HCEC 1CT (cell line): ENCODE results near the gene RUNX2.
"Not testable (repeated sequence)": the region's sequence is repeated elsewhere in the genome, so short reads cannot be mapped to it uniquely, and the experiment has no call there.

Experiments used
- DNase-seq: peaks from one replicate; pipeline ENCODE4 v3.0.0-alpha.2; 2017

RUNX2 gene

DNA sequence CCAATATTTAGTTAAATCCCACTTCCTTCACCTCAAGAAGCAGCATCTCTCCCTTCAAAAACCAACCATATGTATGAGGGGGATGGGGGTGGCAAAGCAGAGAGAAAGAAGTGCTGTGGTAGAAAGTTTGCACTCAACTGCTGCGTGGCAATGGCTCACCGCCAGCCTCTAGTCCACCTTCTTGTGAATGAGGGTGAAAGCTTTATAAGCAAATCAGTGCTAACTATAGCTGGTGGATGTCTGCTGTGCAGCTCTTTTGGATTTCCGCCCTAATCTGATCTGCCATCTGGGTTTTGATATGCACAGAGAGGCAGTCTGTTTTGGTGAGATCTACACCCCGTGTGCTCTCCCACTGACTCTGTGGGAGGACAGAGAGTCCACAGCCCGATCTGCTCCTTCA lies 330.8 kb downstream of the RUNX2 start:
- no peak for DNase-seq

DNA sequence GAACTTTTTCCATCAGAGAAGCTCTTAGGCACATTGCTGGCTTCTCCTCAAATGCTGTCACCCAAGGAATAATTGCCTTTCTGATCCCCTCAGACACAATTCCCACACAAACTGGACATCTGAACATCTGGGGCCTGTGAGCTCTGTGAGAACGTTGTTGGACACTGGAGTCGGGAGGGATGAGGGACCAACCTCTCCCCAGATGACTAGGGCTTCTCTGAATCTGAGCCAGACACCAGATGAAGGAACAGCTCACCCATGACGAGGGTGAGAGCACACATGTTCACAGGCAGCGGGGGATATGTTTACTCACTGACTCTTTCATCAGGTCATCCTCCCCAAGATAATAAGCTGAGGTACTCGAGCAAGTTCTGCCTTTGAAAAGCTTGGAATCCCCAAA lies 333.5 kb downstream of the RUNX2 start:
- DNase-seq, result peak; percentile 68

GRCh38 chr6:45663251-45664221 lies 335.4 kb downstream of the RUNX2 start:
- no peak for DNase-seq

DNA sequence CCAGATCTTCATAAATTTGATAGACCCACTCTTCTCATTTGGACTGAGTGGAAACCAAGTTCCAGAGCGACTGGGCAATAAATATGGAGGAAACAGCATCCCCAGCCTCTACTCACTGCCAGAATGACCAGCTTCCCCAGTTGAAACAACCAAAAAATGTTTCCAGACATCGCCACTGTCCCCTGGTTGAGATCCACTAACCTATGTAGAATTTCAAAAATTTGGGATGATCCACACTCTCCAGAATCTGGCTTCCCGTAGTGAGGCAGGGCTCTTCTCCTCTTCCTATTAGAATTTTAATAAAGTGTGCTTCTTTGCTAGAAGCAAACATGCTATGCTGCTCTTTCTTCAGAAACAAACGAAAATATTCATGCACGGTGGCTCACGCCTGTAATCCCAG lies 336.6 kb downstream of the RUNX2 start:
- no peak for DNase-seq

DNA sequence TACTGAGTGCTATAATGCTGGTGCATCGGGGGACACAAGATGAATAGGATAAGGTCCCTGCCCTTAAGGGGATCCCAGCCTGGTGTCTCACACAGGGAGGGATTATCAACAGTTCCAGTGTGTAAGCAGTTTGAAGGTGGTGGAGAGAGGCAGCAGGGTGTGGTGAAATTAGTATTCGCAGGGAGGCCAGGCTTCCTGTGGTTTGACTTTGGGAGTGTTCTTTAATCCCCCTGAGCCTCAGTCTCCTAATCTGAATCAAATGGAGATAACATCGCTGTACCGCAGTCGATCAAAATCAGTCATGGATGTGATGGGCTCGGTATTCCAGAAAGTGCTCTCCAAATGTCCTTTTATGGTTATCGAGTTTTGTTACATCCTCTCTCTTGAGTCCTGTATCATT lies 337.7 kb downstream of the RUNX2 start:
- no peak for DNase-seq

GRCh38 chr6:45666846-45667245 lies 338.7 kb downstream of the RUNX2 start:
- no peak for DNase-seq

- no peak for DNase-seq
Observed at GRCh38 chr6:45667300-45667699, 339.2 kb downstream of the RUNX2 start.

- no peak for DNase-seq
Observed at GRCh38 chr6:45667766-45668165, 339.6 kb downstream of the RUNX2 start.

DNA sequence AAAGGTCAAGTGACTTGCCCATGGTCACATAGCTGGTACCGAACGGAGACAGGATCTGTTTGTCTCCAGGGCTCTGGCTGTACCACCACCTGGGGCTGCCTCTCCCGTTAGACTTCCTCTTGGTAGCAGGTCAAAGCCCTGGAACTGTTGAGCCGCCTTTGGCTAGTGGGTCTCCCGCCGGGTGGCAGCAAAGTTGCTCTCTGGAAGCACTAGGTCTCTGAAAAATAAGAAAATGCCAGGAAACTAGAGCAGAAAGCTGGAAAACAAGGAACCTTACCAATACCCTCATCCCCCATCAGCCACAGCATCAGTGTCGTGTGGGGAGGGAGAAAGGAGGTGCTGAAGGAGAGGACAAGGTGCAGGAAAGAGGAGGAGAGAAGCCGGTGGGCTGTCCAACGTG lies 340.6 kb downstream of the RUNX2 start:
- DNase-seq, result no peak

GRCh38 chr6:45673167-45673566 lies 345.0 kb downstream of the RUNX2 start:
- DNase-seq, result not testable (repeated sequence)

- DNase-seq, result not testable (repeated sequence)
Observed at GRCh38 chr6:45675166-45675565, 347.0 kb downstream of the RUNX2 start.

GRCh38 chr6:45675634-45676033 lies 347.5 kb downstream of the RUNX2 start:
- DNase-seq, result no peak

- no peak for DNase-seq
Observed at GRCh38 chr6:45676380-45676779, 348.2 kb downstream of the RUNX2 start.

GRCh38 chr6:45677381-45678284 lies 349.5 kb downstream of the RUNX2 start:
- no peak for DNase-seq

DNA sequence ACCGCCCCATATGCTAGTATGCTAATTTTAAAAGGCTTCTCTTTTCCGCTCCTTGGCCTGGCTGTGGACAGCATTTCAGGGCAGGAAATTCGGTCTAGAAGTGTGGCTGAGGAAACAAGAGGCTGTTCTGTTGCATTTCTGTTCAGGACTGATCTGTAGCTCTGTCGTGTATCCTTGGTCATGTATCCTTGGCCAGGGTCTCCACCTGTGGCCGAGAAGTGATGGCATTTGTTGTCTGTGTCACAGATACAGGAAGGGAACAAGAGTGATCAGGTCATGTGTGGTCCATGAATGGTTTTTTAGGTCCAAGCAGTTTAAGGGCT lies 350.1 kb downstream of the RUNX2 start:
- no peak for DNase-seq

DNA sequence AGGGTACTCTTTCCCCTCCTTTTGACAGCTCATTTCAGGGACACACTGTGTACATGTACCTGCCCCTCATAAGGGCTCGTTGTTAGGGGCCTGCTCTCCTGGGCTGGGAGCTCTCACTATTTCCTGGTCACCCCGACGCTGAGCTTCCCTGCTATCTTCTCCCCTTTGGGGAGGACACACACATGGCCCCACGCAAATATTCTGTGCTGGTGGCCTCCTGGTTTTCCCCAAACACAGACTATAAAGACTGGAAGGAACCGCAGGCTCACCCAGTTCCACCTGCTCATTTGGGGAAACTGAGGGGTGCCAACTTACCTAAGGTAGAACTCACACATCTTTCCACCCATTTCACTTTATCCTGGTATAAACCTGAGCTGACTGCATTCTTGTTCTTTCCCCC lies 351.0 kb downstream of the RUNX2 start:
- DNase-seq, result no peak

DNA sequence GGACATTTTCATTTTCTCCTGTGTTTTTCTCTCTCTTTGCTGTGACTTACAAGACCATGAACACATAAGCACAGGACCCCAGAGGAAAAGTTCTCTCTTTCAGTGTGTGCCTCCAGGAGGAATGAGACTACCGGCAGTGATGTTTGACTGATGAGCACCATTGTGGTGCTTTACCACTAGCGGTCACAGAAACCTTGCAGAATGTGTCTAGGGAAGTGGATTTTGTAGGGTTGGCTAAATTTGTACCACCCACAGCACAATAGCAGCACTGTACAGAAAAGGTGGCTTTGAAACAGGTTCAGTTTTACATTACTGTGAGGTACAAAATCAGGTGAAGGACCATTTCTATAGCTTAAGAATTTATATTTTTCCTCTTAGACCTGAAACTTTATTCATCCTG lies 351.5 kb downstream of the RUNX2 start:
- no peak for DNase-seq

GRCh38 chr6:45681860-45682511 lies 353.9 kb downstream of the RUNX2 start:
- DNase-seq, result peak; percentile 83

DNA sequence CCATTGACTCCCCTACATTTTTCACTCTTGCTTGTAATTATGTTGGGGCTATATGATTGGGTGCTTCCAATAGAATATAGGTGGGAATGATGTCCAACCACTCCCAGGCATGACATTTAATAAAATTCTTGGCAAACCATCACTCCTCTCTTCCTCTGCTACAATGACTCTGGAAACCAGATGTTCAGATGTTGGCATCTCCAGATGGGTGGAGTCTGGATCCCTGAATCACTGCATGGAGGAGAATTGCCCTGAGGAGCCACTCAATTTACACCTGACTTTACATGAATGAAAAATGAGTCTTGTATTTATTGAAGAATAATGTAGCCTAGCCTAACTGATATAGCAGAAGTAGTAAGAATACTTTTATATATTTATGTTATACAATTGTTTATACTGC lies 356.3 kb downstream of the RUNX2 start:
- DNase-seq, result no peak

DNA sequence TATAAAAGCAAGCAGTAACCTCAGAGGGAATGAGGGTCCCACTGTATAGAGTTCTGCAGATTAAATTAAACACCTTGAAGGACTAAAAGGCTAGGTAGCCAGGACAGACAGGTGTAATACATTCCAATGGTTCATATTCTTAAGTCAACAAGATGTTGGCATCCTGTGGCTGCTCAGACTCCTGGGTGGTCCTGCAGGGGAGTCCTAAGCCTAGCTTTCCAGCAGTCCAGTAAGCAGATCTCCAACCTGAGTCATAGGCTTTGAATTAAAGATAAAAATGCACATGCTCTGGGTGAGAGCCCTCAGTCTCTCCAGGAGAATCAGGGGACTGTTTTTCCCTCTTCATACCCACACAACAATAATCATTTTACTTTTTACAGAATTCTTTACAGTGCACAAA lies 356.9 kb downstream of the RUNX2 start:
- no peak for DNase-seq

DNA sequence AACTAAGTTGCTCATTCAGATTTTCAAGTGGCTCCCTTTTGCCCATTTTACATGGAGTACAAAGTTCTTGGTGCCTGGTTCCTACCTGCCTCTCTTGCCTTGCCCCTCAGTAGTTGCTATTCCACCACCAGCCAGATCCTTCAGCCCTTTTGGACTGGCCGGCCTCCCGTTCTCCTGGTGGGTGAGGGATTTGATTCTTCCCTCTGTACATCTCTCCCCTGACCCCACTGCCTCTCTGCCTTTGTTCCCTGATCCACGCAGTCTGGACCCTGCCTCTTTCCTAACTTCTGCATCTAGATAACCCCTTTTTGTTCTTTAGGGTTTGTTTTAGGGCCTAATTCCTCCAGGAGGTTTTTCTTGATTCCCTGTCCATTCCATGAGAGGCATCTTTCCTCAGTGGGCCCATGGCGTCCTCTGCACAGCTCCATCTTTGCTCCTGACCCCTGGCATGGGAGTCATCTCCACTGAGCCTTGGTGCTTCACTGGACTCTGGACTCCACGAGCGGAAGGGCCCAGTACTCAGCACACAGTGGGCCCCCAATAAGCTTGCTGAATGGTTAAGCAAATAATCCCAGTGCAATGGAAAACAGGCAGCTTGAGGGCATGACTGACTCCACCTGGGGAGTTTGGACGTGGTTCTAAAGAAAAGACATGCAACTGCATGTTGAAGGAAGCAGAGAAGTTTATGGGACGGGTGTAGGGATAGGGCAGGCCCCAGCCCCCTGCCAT lies 358.9 kb downstream of the RUNX2 start:
- DNase-seq, result no peak

GRCh38 chr6:45687570-45687969 lies 359.4 kb downstream of the RUNX2 start:
- no peak for DNase-seq

DNA sequence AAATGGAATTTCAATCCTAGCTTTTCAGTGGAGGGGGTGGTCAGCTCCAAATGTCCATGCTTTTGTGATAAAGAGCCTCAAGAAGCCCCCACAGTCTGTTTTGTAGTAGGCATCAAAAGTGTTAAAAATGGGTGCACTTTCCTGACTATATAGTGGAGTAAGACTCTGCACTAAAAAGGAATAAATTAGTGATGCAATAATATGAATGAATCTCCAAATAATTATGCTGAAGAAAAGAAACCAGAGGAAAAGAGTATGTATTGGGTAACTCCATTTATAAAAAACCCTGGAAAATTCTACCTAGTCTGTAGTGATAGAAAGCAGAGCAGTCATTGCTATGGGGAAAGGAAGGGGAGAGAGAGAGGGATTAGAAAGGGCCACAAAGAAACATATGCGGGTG lies 360.1 kb downstream of the RUNX2 start:
- no peak for DNase-seq
